ENCODE results near the gene GARIN5A. TPM values are rescaled to one million over a fixed set of nuclear protein-coding genes. Genes with fewer than 3 reads are reported as not detected.

GARIN5A gene
- total and polyA plus RNA-seq, 9 of the 15 experiments (the other 6 are each of a cell fraction or from before 2014, with no cell fraction given) = 0.10 to 0.82 (median 0.23) TPM; not detected in 2

DNA sequence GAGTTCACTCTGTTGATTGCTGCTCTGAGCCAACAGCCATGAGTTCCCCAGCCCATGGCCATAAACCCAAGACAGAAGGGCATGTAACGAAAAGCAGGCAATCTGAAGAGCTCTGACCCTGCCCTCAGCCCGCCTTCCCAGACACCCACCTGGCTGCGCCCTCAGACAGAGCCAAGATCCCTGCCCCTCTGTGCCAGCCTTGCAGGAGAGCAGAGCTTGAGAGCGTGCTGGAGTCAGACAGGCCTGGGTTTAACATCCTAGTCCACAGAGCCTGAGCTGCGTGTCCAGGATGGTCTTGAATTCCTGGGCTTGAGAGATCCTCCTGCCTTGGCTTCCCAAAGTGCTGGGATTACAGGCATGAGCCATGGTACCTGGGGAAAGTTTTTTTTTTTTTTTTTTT is 19.3 kb downstream of the GARIN5A start (continued):
- TF ChIP-seq TRIM24 (IDR thresholded peaks at IDR 0.05) = no peak
- TF ChIP-seq, protein P1, sequence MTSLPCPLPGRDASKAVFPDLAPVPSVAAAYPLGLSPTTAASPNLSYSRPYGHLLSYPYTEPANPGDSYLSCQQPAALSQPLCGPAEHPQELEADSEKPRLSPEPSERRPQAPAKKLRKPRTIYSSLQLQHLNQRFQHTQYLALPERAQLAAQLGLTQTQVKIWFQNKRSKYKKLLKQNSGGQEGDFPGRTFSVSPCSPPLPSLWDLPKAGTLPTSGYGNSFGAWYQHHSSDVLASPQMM (CRISPR knock-in tag; IDR thresholded peaks at IDR 0.05) = no peak
- no peak for TF ChIP-seq HIVEP1 (CRISPR knock-in tag; IDR thresholded peaks at IDR 0.05)
- no peak for TF ChIP-seq ZNF212 (CRISPR knock-in tag; IDR thresholded peaks at IDR 0.05)
- no peak for TF ChIP-seq ZNF445 (CRISPR knock-in tag; IDR thresholded peaks at IDR 0.05; ENCODE audit: low read depth)

DNA sequence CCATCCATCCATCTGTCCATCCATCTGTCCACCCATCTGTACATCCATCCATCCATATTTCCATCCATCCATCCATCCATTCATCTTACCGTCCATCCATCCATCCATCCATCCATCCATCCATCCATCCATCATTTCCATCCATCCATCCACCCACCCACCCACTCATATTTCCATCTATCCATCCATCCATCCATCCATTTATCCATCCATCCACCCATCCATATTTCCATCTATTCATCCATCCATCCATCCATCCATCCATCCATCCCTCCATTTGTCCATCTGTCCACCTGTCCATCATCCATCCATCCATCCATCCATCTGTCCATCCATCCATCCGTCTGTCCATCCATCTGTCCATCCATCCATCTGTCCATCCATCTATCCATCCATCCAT is 20.7 kb downstream of the GARIN5A start:
- Histone ChIP-seq H3K4me2 (ENCODE audit: insufficient read depth, low read length) (no peak overlapping the region), H3K36me3 (ENCODE audit: control insufficient read depth, insufficient read depth, low read length) (no peaks in the 10 kb centered on the region), H3K27ac (ENCODE audit: extremely low read depth, low read depth, low read length) (no peak overlapping the region), H3K79me2 (ENCODE audit: control insufficient read depth, insufficient read depth, low read length) (no peaks in the 10 kb centered on the region), H2AFZ (ENCODE audit: low read depth, low read length) (no peak overlapping the region), H3K4me3 (no peak overlapping the region), H3K9ac (ENCODE audit: insufficient read depth in 1 of 2, low read depth in 2 of 2, low read length in 2 of 2) (no peak overlapping the region), H4K20me1 (replicated peaks; ENCODE audit: control insufficient read depth, insufficient read depth, low read length) (no peaks in the 10 kb centered on the region), H3K4me1 (replicated peaks in 1 of 2; ENCODE audit: control insufficient read depth in 2 of 2, insufficient read depth in 2 of 2, low read length in 2 of 2) (peaks cover 0 to 18% of the 10 kb centered on the region in 2 experiments; a peak in 2 of 5 replicates), H3K27me3 (ENCODE audit: control insufficient read depth in 2 of 2, insufficient read depth in 2 of 2, low read length in 2 of 2) (peaks cover 6 to 18% of the 10 kb centered on the region in 2 experiments; a peak in 4 of 5 replicates), H3K9me1 (ENCODE audit: control insufficient read depth, insufficient read depth, low read length) (no peaks in the 10 kb centered on the region), H3K9me3 (replicated peaks; ENCODE audit: control insufficient read depth, insufficient read depth, low read depth, low read length) (no peaks in the 10 kb centered on the region)
- ATAC-seq = no peak
- BruUV-seq (replicated peaks) = no TSS peak
- FAIRE-seq = no peak
- no peak for DNase-seq (ENCODE audit: extremely low read depth in 1 of 4, low spot score in 3 of 4)
- ChIA-PET CTCF (ENCODE audit: low intra/inter-chr PET ratio) (no interaction called here), POLR2A (no interaction called here)
- in situ Hi-C loops (cut with MboI) = no loop called here
- TF ChIP-seq CREBBP (IDR thresholded peaks at IDR 0.05; ENCODE audit: low read depth, low read length) (peak; percentile 78), HDAC1 (IDR thresholded peaks at IDR 0.05) (0 out of 4 replicates have a peak, but pooled peaks of 1 of the 2 experiments have one; percentile 43), PKNOX1 (IDR thresholded peaks at IDR 0.05) (peak; percentile 50; the same call in 1 of the 2 replicates), KDM1A (IDR thresholded peaks at IDR 0.05) (peak in 1 of 2 experiments; percentile 53; a peak in 2 of 4 replicates), HDGF (IDR thresholded peaks at IDR 0.05) (no peak), FOS (IDR thresholded peaks at IDR 0.05; ENCODE audit: extremely low read depth, insufficient read length) (no peak)
- TF ChIP-seq, protein P2, sequence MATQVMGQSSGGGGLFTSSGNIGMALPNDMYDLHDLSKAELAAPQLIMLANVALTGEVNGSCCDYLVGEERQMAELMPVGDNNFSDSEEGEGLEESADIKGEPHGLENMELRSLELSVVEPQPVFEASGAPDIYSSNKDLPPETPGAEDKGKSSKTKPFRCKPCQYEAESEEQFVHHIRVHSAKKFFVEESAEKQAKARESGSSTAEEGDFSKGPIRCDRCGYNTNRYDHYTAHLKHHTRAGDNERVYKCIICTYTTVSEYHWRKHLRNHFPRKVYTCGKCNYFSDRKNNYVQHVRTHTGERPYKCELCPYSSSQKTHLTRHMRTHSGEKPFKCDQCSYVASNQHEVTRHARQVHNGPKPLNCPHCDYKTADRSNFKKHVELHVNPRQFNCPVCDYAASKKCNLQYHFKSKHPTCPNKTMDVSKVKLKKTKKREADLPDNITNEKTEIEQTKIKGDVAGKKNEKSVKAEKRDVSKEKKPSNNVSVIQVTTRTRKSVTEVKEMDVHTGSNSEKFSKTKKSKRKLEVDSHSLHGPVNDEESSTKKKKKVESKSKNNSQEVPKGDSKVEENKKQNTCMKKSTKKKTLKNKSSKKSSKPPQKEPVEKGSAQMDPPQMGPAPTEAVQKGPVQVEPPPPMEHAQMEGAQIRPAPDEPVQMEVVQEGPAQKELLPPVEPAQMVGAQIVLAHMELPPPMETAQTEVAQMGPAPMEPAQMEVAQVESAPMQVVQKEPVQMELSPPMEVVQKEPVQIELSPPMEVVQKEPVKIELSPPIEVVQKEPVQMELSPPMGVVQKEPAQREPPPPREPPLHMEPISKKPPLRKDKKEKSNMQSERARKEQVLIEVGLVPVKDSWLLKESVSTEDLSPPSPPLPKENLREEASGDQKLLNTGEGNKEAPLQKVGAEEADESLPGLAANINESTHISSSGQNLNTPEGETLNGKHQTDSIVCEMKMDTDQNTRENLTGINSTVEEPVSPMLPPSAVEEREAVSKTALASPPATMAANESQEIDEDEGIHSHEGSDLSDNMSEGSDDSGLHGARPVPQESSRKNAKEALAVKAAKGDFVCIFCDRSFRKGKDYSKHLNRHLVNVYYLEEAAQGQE (IDR thresholded peaks at IDR 0.05; ENCODE audit: borderline replicate concordance) = no peak
- TF ChIP-seq, protein P2 (CRISPR knock-in tag; IDR thresholded peaks at IDR 0.05; ENCODE audit: low read depth) = no peak
- intact Hi-C loops (cut with micrococcal nuclease) = no loop called here
- 0% methylated on average over 2 of the region's 2 CpGs for WGBS (ENCODE audit: insufficient coverage, low coverage, missing lambda C conversion rate)
